HUES64 (cell line): ENCODE data around the gene MPND.
A peak's percentile ranks its signal among the peaks of the same experiment; 100 is the strongest.

Source experiments
- H3K27ac ChIP-seq: 2 replicates; pipeline ENCODE4 v1.7.0; 2013; ENCODE audit warnings: low read depth, low read length, inconsistent platforms
- H3K27me3 ChIP-seq: 2 replicates; pipeline ENCODE4 v1.6.1; 2013; ENCODE audit warnings: mild to moderate bottlenecking, low read length; ENCODE audit not compliant: insufficient read depth
- H3K36me3 ChIP-seq: 2 replicates; pipeline ENCODE4 v1.6.1; 2013; ENCODE audit warnings: mild to moderate bottlenecking, low read length; ENCODE audit not compliant: insufficient read depth
- H3K4me1 ChIP-seq: 2 replicates; pipeline ENCODE4 v1.6.1; 2013; ENCODE audit warnings: mild to moderate bottlenecking, low read length, moderate library complexity; ENCODE audit not compliant: insufficient read depth
- H3K4me3 ChIP-seq: 2 replicates; pipeline ENCODE4 v1.5.1; 2013; ENCODE audit warnings: mild to moderate bottlenecking, low read length, moderate library complexity
- H3K9ac ChIP-seq: 2 replicates; pipeline ENCODE4 v1.6.1; 2013; ENCODE audit warnings: mild to moderate bottlenecking, low read depth, low read length
- H3K9me3 ChIP-seq: 2 replicates; pipeline ENCODE4 v1.6.1; 2013; ENCODE audit warnings: low read depth, low read length; ENCODE audit not compliant: insufficient read depth
- WGBS: fragments of 150-250, 120-280 bp; methylation state at CpG from one replicate; pipeline ENCODE4 v1.1.7; 2013; ENCODE audit warnings: missing lambda C conversion rate; 5-methylcytosine and 5-hydroxymethylcytosine counted together

Gene MPND

DNA sequence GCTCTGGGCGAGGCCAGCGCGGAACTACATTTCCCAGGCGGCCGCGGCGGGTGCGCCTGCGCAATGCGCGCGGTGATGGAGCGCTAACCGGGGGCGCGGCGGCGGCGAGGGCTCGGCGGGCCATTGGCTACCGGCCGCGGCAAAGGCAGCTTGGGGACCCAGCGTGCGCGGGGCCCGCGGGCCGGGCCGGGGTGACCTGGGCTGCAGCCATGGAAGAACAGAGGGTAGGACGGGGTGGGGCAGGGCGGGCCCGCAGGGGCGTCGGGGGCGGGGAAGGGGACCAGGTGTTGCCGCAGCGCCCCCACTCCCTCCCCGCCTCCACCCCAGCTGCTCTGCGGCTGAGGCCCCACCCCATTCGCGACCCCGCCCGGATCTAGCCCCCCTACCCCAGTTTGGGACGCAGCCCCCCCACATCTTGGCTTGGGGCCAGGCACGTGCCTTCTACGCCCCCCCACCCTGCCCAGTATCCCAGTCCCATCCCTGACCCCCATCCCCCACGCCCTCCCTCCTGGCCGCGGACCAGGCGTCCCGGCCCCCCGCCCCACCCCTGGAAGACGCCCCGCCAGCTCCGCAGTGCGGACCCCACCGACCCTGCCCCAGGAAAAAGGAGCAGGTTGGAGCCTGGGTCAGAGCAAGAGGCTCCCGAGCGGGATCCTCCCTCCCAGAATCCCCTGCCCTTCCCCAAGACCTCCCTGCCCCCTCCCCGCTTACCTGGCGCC, 38.7 kb upstream of the MPND start, which contains the start of gene FSD1:
FSD1 (plus strand) TSS at position 61 of the 719 bp plus-strand sequence; CDS start at position 210, 149 bp downstream.
- Histone ChIP-seq H3K36me3 (peaks cover 26% of the 10 kb centered on the region), H3K4me1 (peaks cover 9% of the 10 kb centered on the region), H3K9ac (no peak within 1 kb of the TSS), H3K9me3 (no peaks in the 10 kb centered on the region), H3K4me3 (peak within 1 kb of the TSS; percentile 43), H3K27me3 (no peaks in the 10 kb centered on the region), H3K27ac (no peak within 1 kb of the TSS)
- 2% methylated on average over 59 of the region's 63 CpGs for WGBS

DNA sequence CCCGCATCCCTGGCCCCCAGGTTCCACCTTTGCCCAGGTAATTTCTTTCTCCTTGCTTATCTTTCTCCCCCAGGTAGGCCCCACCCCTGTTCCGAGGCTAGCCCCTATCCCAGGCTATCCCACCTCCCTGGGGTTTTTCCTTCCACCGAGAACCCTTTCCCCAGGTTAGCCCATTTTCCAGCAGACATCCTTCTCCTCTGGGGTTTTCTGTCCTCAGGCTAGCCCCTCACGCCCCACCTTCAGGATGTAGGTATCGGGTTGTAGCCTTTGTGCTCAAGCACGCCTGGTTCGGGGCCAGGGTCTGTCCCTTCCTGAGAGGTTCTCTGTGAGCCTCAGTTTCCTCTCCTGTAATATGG, 38.1 kb upstream of the MPND start:
- Histone ChIP-seq H3K4me3 (peak overlapping the region; percentile 43; the same call in 1 of the 2 replicates), H3K27me3 (no peaks in the 10 kb centered on the region), H3K4me1 (peaks cover 9% of the 10 kb centered on the region), H3K27ac (no peak overlapping the region), H3K9ac (no peak overlapping the region), H3K9me3 (no peaks in the 10 kb centered on the region), H3K36me3 (peaks cover 30% of the 10 kb centered on the region)
- 76% methylated on average over 7 of the region's 7 CpGs for WGBS

DNA sequence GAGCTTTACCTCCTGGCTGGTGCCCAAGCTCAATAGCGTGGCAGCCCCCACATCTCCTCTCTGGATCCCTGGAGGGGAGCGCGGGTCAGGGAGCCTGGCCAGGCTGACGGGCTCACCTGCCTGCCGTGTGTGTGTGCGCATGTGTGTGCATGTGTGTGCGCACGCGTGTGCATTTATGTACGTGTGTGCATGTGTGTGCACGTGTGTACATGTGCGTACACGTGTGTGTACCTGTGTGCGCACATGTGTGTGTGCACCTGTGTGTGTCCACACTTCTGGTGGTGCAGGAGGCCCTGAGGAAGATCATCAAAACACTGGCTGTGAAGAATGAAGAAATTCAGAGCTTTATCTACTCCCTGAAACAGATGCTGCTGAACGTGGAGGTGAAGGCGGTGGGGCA, 37.7 kb upstream of the MPND start:
- H3K9me3 ChIP-seq, result no peaks in the 10 kb centered on the region
- H3K4me3 ChIP-seq, result no peak overlapping the region
- no peaks in the 10 kb centered on the region for H3K27me3 ChIP-seq
- peaks cover 34% of the 10 kb centered on the region for H3K36me3 ChIP-seq
- peaks cover 9% of the 10 kb centered on the region for H3K4me1 ChIP-seq
- WGBS, result 92% methylated on average over 16 of the region's 16 CpGs
- no peak overlapping the region for H3K27ac ChIP-seq
- no peak overlapping the region for H3K9ac ChIP-seq

DNA sequence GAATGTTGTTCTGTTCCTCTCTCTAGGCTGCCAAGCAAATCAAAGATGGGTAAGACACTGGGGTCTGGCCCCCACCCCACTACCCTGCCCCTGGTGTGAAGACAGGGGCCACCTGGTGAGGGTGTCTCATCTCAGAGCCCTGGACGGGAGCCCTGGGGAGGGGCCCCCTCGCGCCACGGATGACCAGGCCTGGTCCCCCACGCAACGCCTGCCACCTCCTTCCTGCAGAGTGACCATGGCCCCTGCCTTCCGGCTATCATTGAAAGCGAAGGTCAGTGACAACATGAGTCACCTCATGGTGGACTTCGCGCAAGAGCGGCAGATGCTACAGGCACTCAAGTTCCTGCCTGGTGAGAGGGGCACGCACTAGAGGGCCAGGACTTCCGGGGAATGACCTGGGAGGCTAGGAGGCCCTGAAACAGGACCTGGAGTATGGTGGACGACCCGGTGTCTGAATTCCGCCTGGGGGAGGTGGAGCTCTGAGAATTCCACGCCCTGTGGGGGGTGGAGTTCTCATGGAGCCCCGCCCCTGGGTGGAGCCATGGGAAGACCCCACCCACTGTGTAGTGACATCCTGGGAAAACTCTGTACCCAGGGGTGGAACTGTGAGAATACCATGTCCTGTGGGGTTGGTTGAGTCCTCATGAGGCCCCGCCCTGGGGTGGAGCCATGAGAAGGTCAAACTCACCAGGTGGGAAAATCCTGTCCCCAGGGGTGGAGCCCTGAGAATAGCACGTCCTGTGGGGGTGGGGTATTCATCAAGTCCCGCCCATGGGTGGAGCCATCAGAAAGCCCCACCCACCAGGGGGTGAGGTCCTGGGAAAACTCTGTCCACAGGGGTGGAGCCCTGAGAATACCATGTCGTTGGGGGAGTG, 32.9 kb upstream of the MPND start:
- H3K4me1 ChIP-seq, result no peaks in the 10 kb centered on the region
- no peak overlapping the region for H3K4me3 ChIP-seq
- no peak overlapping the region for H3K9ac ChIP-seq
- no peaks in the 10 kb centered on the region for H3K27me3 ChIP-seq
- no peak overlapping the region for H3K27ac ChIP-seq
- H3K9me3 ChIP-seq, result no peaks in the 10 kb centered on the region
- WGBS, result 93% methylated on average over 22 of the region's 22 CpGs
- peaks cover 66% of the 10 kb centered on the region for H3K36me3 ChIP-seq

DNA sequence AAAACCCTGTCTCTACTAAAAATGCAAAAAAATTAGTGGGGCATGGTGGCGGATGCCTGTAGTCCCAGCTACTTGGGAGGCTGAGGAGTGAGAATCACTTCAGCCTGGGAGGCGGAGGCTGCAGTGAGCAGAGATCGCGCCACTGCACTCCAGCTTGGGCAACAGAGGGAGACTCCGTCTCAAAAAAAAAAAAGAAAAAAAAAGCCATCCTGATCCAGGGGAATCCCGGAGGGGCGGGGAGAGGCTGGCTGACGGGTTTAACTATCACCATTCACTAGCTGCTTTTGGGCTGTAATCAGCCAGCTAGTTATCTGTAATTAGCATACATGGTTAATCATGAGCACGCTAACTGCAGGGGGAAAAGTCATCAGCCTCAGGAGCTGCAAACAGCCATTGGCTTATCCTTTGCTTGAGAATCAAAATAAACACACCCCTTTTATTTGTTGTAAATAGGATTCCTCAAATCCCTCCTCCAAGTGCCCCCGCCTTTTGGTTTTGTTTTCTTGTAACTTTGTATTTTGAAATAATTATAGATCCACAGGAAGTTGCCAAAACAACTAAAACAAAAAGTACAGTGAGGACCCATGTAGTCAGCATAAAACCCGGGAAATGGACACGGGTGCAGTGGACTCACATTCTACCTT, 29.4 kb upstream of the MPND start:
- H3K9me3 ChIP-seq, result 0 out of 2 replicates have a peak, but pooled peaks cover 1% of the 10 kb centered on the region
- no peak overlapping the region for H3K27ac ChIP-seq
- H3K9ac ChIP-seq, result no peak overlapping the region
- H3K4me1 ChIP-seq, result no peaks in the 10 kb centered on the region
- peaks cover 66% of the 10 kb centered on the region for H3K36me3 ChIP-seq
- H3K4me3 ChIP-seq, result no peak overlapping the region
- 90% methylated on average over 11 of the region's 12 CpGs for WGBS
- H3K27me3 ChIP-seq, result no peaks in the 10 kb centered on the region

DNA sequence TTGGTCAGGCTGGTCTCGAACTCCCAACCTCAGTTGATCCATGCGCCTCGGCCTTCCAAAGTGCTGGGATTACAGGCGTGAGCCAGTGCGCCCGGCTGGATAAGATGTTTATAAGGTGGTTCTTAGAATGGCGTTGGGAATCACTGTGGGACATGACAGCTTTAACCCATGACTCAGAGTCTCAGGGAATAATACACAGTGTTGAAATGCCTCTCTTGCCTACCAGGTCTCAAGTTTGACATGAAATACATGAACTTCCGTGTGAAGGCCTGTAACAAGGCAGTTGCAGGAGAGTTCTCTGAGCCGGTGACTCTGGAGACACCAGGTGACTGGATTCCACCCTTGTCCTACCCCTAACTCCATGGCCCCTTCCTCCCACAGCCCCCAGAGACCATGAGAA, 26.4 kb upstream of the MPND start:
- no peaks in the 10 kb centered on the region for H3K27me3 ChIP-seq
- H3K4me1 ChIP-seq, result no peaks in the 10 kb centered on the region
- no peak overlapping the region for H3K9ac ChIP-seq
- peaks cover 52% of the 10 kb centered on the region for H3K36me3 ChIP-seq
- H3K4me3 ChIP-seq, result no peak overlapping the region
- 96% methylated on average over 9 of the region's 9 CpGs for WGBS
- H3K9me3 ChIP-seq, result peaks cover 15% of the 10 kb centered on the region; the same call in 1 of the 2 replicates
- no peak overlapping the region for H3K27ac ChIP-seq

DNA sequence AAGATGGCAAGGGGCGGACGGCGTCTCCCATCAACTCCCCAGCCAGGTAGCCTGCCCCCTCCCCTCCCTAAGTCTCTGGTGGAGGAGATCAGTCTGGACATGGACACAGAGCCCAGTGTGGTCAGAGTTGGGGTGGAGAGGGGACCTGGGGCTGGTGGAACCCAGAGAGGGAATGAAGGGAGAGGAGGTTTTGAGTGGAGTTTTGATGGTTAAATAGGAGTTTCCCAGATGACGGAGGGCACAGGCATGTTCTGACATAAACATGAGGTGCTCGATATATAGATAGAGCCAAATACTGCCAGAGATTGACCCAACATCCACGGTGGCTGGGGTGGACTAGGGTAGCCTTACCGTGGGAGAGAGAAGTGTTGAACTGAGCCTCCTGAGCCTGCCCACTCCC, 24.9 kb upstream of the MPND start:
- H3K9ac ChIP-seq, result no peak overlapping the region
- no peak overlapping the region for H3K4me3 ChIP-seq
- peaks cover 15% of the 10 kb centered on the region; the same call in 1 of the 2 replicates for H3K9me3 ChIP-seq
- no peaks in the 10 kb centered on the region for H3K27me3 ChIP-seq
- peaks cover 41% of the 10 kb centered on the region for H3K36me3 ChIP-seq
- H3K27ac ChIP-seq, result no peak overlapping the region
- H3K4me1 ChIP-seq, result no peaks in the 10 kb centered on the region
- 96% methylated on average over 7 of the region's 7 CpGs for WGBS

DNA sequence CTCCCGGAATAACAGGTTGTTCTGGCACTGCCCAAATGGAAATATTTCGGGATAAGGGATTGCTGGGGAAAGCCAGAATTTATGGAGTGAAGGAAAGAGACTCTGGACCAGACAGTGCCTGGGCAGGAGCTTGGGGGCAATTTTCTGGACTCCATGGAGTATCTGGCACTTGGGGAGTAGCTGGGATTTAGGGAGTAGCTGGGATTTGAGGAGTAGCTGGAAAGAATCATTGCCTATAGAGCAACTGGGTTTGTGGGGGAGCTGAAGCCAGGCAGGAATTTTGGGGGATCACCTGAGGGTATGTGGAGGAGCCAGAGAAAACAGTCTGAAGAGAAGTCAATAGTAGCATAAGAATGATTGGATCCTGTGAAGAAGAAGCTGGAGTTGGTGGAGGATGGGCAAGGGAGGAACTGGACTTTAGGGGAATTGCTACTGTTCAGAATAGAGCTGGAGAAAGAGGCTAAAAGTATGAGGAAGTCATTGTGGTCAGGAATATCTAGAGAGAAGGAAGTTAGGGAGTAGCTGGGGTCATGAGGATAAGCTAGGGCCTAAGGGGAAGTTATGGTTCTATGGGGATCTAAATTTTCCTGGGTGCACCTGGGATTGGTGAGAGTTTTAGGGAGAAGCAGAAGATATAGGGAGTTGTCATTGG, 24.2 kb upstream of the MPND start:
- 96% methylated on average over 2 of the region's 2 CpGs for WGBS
- H3K9ac ChIP-seq, result no peak overlapping the region
- peaks cover 43% of the 10 kb centered on the region for H3K36me3 ChIP-seq
- no peaks in the 10 kb centered on the region for H3K27me3 ChIP-seq
- H3K4me3 ChIP-seq, result no peak overlapping the region
- H3K4me1 ChIP-seq, result no peaks in the 10 kb centered on the region
- peaks cover 15% of the 10 kb centered on the region; the same call in 1 of the 2 replicates for H3K9me3 ChIP-seq
- no peak overlapping the region for H3K27ac ChIP-seq

DNA sequence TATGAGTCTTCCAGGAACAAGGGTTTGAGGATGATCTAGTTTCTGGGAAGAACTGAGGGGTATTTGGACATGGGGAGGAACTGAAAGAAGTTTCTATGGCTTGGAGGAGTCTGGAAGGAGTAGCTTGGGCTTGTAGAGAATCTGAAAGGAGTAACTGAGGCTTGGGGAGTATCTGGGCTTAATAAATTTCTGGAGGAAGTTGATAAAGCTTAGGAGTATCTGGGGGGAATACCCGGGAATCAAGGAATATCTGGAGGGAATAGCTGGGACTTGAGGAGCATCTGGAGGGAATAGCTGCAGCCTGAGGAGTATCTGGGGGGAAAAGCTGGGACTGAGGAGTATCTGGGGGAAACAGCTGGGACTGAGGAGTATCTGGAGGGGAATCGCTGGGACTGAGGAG, 22.9 kb upstream of the MPND start:
- no peak overlapping the region for H3K9ac ChIP-seq
- no peaks in the 10 kb centered on the region for H3K4me1 ChIP-seq
- H3K36me3 ChIP-seq, result peaks cover 39% of the 10 kb centered on the region
- H3K27me3 ChIP-seq, result no peaks in the 10 kb centered on the region
- WGBS, result 93% methylated on average over 2 of the region's 2 CpGs
- H3K9me3 ChIP-seq, result peaks cover 15% of the 10 kb centered on the region; the same call in 1 of the 2 replicates
- H3K4me3 ChIP-seq, result no peak overlapping the region
- H3K27ac ChIP-seq, result no peak overlapping the region

DNA sequence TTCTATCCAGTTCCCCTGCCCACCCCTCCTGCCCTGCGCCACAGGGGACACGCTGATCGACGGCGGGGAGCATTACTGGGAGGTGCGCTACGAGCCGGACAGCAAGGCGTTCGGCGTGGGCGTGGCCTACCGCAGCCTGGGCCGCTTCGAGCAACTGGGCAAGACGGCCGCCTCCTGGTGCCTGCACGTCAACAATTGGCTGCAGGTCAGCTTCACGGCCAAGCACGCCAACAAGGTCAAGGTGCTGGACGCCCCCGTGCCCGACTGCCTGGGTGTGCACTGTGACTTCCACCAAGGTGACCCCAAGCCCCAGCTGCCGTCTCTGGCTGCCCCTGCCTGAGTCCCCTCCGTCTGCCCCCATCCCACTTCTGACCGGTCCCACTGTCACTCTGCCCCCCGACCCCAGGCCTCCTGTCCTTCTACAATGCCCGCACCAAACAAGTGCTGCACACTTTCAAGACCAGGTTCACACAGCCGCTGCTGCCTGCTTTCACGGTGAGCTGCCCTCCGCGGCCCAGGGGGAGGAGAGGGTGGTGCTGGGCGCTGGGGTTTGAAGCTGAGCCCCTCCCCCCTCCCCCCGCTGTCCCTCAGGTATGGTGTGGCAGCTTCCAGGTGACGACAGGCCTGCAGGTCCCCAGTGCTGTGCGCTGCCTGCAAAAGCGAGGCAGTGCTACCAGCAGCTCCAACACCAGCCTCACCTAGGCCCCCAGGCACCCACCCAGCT, 20.3 kb upstream of the MPND start:
- H3K9ac ChIP-seq, result no peak overlapping the region
- H3K36me3 ChIP-seq, result peaks cover 26% of the 10 kb centered on the region
- no peak overlapping the region for H3K27ac ChIP-seq
- WGBS, result 92% methylated on average over 36 of the region's 37 CpGs
- H3K4me3 ChIP-seq, result no peak overlapping the region
- H3K9me3 ChIP-seq, result peaks cover 15% of the 10 kb centered on the region; the same call in 1 of the 2 replicates
- no peaks in the 10 kb centered on the region for H3K27me3 ChIP-seq
- H3K4me1 ChIP-seq, result no peaks in the 10 kb centered on the region
